K562 (cell line): ENCODE results near the gene TFF2. TPM values are rescaled to one million over a fixed set of nuclear protein-coding genes. Genes with fewer than 3 reads are reported as not detected.

Experiments
- ATAC-seq: fragments of 200-7000 bp; cut with Tn5 transposase; 3 replicates; pipeline ENCODE4 v1.9.1; 2020; ENCODE audit warnings: moderate library complexity
- BruUV-seq: library from RNA; stranded (reverse); fragments of 400-500 nt; replicated peaks from 2 replicates; lab custom pipeline; 2021; lab: Mats Ljungman, UMichigan
- CTCF ChIA-PET: fragments of 300-600 bp; formaldehyde crosslinking; extraction: SDS; loops from one replicate; lab custom pipeline; 2021; ENCODE audit warnings: low intra/inter-chr PET ratio; lab: Yijun Ruan, JAX
- POLR2A ChIA-PET: fragments of 300-600, 350-650 bp; sonication (Branson Sonifier 250); formaldehyde crosslinking; extraction: SDS; loops from one replicate; lab custom pipeline; 2021; ENCODE audit warnings: antibody characterized with exemption, inconsistent platforms; lab: Yijun Ruan, JAX
- DNase-seq, 4 experiments: peaks; one replicate each; pipeline versions ENCODE4 v3.0.0 to v3.0.0-alpha.2; 2011 to 2018; ENCODE audit warnings: low spot score in 3 of 4, mixed read lengths in 3 of 4; ENCODE audit errors: extremely low read depth in 1 of 4
- FAIRE-seq: peaks from 2 replicates; lab custom pipeline; 2011; peaks lifted over from hg19 to GRCh38; lab: Jason Lieb, UNC
- H2AFZ ChIP-seq: 2 replicates; pipeline ENCODE4 v1.6.0; 2011; ENCODE audit warnings: low read depth, low read length, control low read depth, inconsistent platforms
- H3K27ac ChIP-seq: fragments of 200-600 bp; 3 replicates; pipeline ENCODE4 v1.8.0; 2011; ENCODE audit warnings: low read depth, mild to moderate bottlenecking, control low read depth, inconsistent platforms, low read length, moderate library complexity, mixed read lengths; ENCODE audit errors: extremely low read depth
- H3K27me3 ChIP-seq, 2 experiments: fragments of 300-600 bp in 1 of 2; 2 replicates in 1 of 2; 3 replicates in 1 of 2; pipeline versions ENCODE4 v1.6.0 to v1.8.0; 2011; ENCODE audit warnings: inconsistent platforms in 2 of 2, low read length in 2 of 2, mild to moderate bottlenecking in 1 of 2, mixed read lengths in 1 of 2, moderate library complexity in 1 of 2; ENCODE audit not compliant: control insufficient read depth in 2 of 2, insufficient read depth in 2 of 2
- H3K36me3 ChIP-seq: fragments of 300-600 bp; 3 replicates; pipeline ENCODE4 v1.8.0; 2011; ENCODE audit warnings: mild to moderate bottlenecking, low read length, inconsistent platforms; ENCODE audit not compliant: control insufficient read depth, insufficient read depth
- H3K4me1 ChIP-seq, 2 experiments: fragments of 200-600 bp in 1 of 2; replicated peaks in 1 of 2; 2 replicates in 1 of 2; 3 replicates in 1 of 2; pipeline versions ENCODE4 v1.5.1 to v1.8.0; 2011; ENCODE audit warnings: inconsistent platforms in 2 of 2, low read length in 2 of 2, mild to moderate bottlenecking in 1 of 2, mixed read lengths in 1 of 2, moderate library complexity in 1 of 2; ENCODE audit not compliant: control insufficient read depth in 2 of 2, insufficient read depth in 2 of 2
- H3K4me2 ChIP-seq: 2 replicates; pipeline ENCODE4 v1.6.1; 2011; ENCODE audit warnings: low read length, control low read depth, inconsistent platforms, mixed read lengths; ENCODE audit not compliant: insufficient read depth
- H3K4me3 ChIP-seq: fragments of 200-600 bp; sonication (generic), shearing (Covaris generic); 2 replicates; pipeline ENCODE4 v1.5.1; 2016; ENCODE audit warnings: control low read depth, inconsistent platforms
- H3K79me2 ChIP-seq: fragments of 200-600 bp; 3 replicates; pipeline ENCODE4 v1.8.0; 2011; ENCODE audit warnings: low read length, inconsistent platforms; ENCODE audit not compliant: control insufficient read depth, insufficient read depth
- H3K9ac ChIP-seq, 2 experiments: 2 replicates each; pipeline versions ENCODE4 v1.6.0 to v1.6.1; 2011; ENCODE audit warnings: low read depth in 2 of 2, low read length in 2 of 2, control low read depth in 1 of 2, inconsistent platforms in 1 of 2, mild to moderate bottlenecking in 1 of 2, mixed read lengths in 1 of 2; ENCODE audit not compliant: insufficient read depth in 1 of 2
- H3K9me1 ChIP-seq: one replicate; pipeline ENCODE4 v1.6.0; 2011; ENCODE audit warnings: inconsistent platforms, mild to moderate bottlenecking, low read length, moderate library complexity; ENCODE audit not compliant: control insufficient read depth, insufficient read depth
- H3K9me3 ChIP-seq: replicated peaks from 2 replicates; pipeline ENCODE4 v1.5.1; 2011; ENCODE audit warnings: low read depth, low read length, inconsistent platforms; ENCODE audit not compliant: control insufficient read depth, insufficient read depth
- H4K20me1 ChIP-seq: replicated peaks from 2 replicates; pipeline ENCODE4 v1.6.1; 2011; ENCODE audit warnings: low read length, inconsistent platforms, mixed read lengths; ENCODE audit not compliant: control insufficient read depth, insufficient read depth
- RBM14 ChIP-seq: fragments of 200-400 bp; formaldehyde crosslinking; IDR thresholded peaks from 2 replicates; pipeline ENCODE4 v1.6.1; 2018; ENCODE audit warnings: low read depth, mild to moderate bottlenecking, low read length, moderate library complexity, borderline replicate concordance; ENCODE audit not compliant: insufficient read depth
- SMAD4 ChIP-seq: fragments of 250-450 bp; sonication (Bioruptor Pico); conservative IDR thresholded peaks from 2 replicates; pipeline ENCODE4 v1.8.0; 2021; ENCODE audit warnings: inconsistent platforms, mild to moderate bottlenecking, moderate library complexity
- XRCC5 ChIP-seq: fragments of 200-400 bp; formaldehyde crosslinking; IDR thresholded peaks from 2 replicates; pipeline ENCODE4 v1.6.1; 2017; ENCODE audit warnings: low read depth, mild to moderate bottlenecking, low read length
- ZNF143 ChIP-seq: sonication (generic); formaldehyde crosslinking; IDR thresholded peaks from 2 replicates; pipeline ENCODE4 v1.9.0; 2022; ENCODE audit warnings: mild to moderate bottlenecking, missing genetic modification reagents
- ZNF41 ChIP-seq: fragments of 250-450 bp; sonication (Bioruptor Pico); conservative IDR thresholded peaks from 2 replicates; pipeline ENCODE4 v1.4.0; 2020; ENCODE audit warnings: mild to moderate bottlenecking
- ZNF695 ChIP-seq: fragments of 450-650 bp; formaldehyde crosslinking; IDR thresholded peaks from 2 replicates; pipeline ENCODE4 v1.4.0; 2020; ENCODE audit warnings: mild to moderate bottlenecking, moderate library complexity
- WGBS: fragments of 100-300 bp; shearing (Covaris generic); methylation state at CpG from one replicate; pipeline ENCODE4 v1.1.6; 2016; ENCODE audit warnings: low coverage, mixed read lengths; ENCODE audit not compliant: insufficient coverage; ENCODE audit errors: missing lambda C conversion rate; 5-methylcytosine and 5-hydroxymethylcytosine counted together
- in situ Hi-C: fragments of 300-500 bp; cut with MboI; formaldehyde crosslinking; loops from 4 replicates; pipeline ENCODE4 v1.15.0; 2018; ENCODE audit warnings: inconsistent platforms, mixed read lengths
- intact Hi-C: fragments of 100-400 bp; cut with micrococcal nuclease; formaldehyde crosslinking; loops from 2 replicates; pipeline ENCODE4 v1.14.2; 2022
- polyA plus RNA-seq, 8 experiments: library from polyadenylated mRNA; depleted of rRNA in 4 of 8; stranded (reverse) in 5 of 8; unstranded in 3 of 8; fragments of >200 nt; fragmentation: Nextera tagmentation in 2 of 8; fragmentation: Illumina TruSeq in 1 of 8; extraction: Ambion mirVana in 2 of 8; extraction: Trizol in 1 of 8; gene quantifications; 2 replicates each; pipeline versions ENCODE4 v1.2.1 to v1.2.3, GENCODE V29; 2011 to 2014; ENCODE audit warnings: inconsistent platforms in 1 of 8, missing spikeins in 1 of 8
- total RNA-seq, 7 experiments: library from RNA; depleted of rRNA in 6 of 7; stranded (reverse); fragments of >200 nt in 6 of 7; fragmentation: Illumina TruSeq in 2 of 7; extraction: Trizol in 2 of 7; gene quantifications; 2 replicates each; pipeline versions ENCODE4 v1.2.1 to v1.2.3, GENCODE V29; 2011 to 2021; ENCODE audit warnings: low replicate concordance in 1 of 7
- TF ChIP-seq, protein P1 (sequence below): sonication (generic); formaldehyde crosslinking; IDR thresholded peaks from 2 replicates; pipeline ENCODE4 v1.8.1; 2023; ENCODE audit warnings: mild to moderate bottlenecking, missing genetic modification reagents
- TF ChIP-seq, protein P2 (sequence below), 3 experiments: IDR thresholded peaks in 2 of 3; conservative IDR thresholded peaks in 1 of 3; 2 replicates each; pipeline ENCODE4 v1.5.1; 2011 to 2012; ENCODE audit warnings: low read length in 3 of 3, mild to moderate bottlenecking in 3 of 3, control low read depth in 2 of 3, improper control_type of control experiment in 1 of 3, inconsistent platforms in 1 of 3, low read depth in 1 of 3, mixed read lengths in 1 of 3, moderate library complexity in 1 of 3; ENCODE audit not compliant: insufficient read depth in 2 of 3

TFF2 gene
- total and polyA plus RNA-seq, 9 of the 15 experiments (the other 6 are each of a cell fraction or from before 2014, with no cell fraction given) = not detected

DNA sequence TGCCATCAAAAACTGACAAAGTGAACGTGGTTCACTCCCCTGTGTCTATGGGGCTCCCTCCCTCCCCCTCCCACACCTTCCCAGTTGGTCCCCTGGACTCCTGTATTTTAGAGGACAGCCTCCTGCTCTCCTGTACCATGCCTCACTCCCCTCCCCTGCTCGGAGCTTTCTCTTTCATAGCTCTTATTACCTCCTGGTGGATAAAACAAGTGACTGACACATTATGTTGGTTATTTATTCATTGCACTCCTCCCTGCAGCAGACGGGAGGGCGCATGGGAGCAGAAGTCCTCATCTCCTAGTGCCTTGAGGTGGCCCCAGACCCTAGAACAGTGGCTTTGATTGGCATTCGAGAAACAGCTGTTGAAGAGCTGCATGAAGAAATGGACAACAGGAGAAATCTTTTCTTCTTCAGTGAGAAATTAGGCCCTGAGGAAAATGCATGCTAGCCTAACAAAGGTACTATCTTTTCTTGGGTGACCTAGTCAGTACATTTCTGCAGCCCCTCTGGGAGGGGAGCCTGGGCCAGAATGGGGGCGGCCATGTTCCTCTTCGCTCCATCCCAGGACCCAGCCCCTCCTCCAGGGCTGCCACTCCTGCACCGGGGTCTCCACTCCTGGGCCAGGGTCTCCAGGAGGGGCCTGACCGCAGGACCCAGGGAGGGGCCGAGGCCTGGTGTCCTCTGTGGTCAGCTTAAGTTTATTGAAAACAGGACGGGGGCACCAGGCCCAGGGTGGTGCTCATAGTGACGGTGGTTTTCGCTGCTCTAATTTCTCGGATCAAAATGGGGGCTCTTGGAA, 16.8 kb upstream of the TFF2 start:
- DNase-seq = no peak
- Histone ChIP-seq H3K9me1 (no peaks in the 10 kb centered on the region), H2AFZ (no peak overlapping the region), H3K9me3 (no peaks in the 10 kb centered on the region), H4K20me1 (0 out of 2 replicates have a peak, but pooled peaks cover 5% of the 10 kb centered on the region), H3K4me3 (no peak overlapping the region), H3K79me2 (no peaks in the 10 kb centered on the region), H3K36me3 (no peaks in the 10 kb centered on the region), H3K4me1 (peaks cover 10 to 24% of the 10 kb centered on the region in 2 experiments; a peak in 3 of 5 replicates), H3K4me2 (no peak overlapping the region), H3K27me3 (peaks cover 24 to 50% of the 10 kb centered on the region in 2 experiments), H3K9ac (no peak overlapping the region), H3K27ac (no peak overlapping the region)
- FAIRE-seq = no peak
- CTCF ChIA-PET = interaction anchor here (0.7 kb wide), 1 partner anchor 29 kb away, joined by 4 read pairs; no protein-coding TSS in a partner anchor
- 48% methylated on average over 14 of the region's 14 CpGs for WGBS
- no TSS peak for BruUV-seq
- TF ChIP-seq ZNF695 (CRISPR knock-in tag) (no peak), ZNF143 (CRISPR knock-in tag) (no peak), SMAD4 (no peak), RBM14 (no peak), XRCC5 (no peak), ZNF41 (no peak)
- TF ChIP-seq, protein P1, sequence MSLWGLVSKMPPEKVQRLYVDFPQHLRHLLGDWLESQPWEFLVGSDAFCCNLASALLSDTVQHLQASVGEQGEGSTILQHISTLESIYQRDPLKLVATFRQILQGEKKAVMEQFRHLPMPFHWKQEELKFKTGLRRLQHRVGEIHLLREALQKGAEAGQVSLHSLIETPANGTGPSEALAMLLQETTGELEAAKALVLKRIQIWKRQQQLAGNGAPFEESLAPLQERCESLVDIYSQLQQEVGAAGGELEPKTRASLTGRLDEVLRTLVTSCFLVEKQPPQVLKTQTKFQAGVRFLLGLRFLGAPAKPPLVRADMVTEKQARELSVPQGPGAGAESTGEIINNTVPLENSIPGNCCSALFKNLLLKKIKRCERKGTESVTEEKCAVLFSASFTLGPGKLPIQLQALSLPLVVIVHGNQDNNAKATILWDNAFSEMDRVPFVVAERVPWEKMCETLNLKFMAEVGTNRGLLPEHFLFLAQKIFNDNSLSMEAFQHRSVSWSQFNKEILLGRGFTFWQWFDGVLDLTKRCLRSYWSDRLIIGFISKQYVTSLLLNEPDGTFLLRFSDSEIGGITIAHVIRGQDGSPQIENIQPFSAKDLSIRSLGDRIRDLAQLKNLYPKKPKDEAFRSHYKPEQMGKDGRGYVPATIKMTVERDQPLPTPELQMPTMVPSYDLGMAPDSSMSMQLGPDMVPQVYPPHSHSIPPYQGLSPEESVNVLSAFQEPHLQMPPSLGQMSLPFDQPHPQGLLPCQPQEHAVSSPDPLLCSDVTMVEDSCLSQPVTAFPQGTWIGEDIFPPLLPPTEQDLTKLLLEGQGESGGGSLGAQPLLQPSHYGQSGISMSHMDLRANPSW (CRISPR knock-in tag) = no peak
- TF ChIP-seq, protein P2, sequence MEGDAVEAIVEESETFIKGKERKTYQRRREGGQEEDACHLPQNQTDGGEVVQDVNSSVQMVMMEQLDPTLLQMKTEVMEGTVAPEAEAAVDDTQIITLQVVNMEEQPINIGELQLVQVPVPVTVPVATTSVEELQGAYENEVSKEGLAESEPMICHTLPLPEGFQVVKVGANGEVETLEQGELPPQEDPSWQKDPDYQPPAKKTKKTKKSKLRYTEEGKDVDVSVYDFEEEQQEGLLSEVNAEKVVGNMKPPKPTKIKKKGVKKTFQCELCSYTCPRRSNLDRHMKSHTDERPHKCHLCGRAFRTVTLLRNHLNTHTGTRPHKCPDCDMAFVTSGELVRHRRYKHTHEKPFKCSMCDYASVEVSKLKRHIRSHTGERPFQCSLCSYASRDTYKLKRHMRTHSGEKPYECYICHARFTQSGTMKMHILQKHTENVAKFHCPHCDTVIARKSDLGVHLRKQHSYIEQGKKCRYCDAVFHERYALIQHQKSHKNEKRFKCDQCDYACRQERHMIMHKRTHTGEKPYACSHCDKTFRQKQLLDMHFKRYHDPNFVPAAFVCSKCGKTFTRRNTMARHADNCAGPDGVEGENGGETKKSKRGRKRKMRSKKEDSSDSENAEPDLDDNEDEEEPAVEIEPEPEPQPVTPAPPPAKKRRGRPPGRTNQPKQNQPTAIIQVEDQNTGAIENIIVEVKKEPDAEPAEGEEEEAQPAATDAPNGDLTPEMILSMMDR (IDR thresholded peaks at IDR 0.05 in 2 of 3, conservative IDR thresholded peaks at IDR 0.05 in 1 of 3; ENCODE audit: insufficient read depth in 2 of 3, low read depth in 1 of 3, low read length in 3 of 3) = peak in 1 of 3 experiments; percentile 17; a peak in 1 of 6 replicates
- in situ Hi-C loops (no loop called here), intact Hi-C loops (loop anchor here (10.0 kb wide), 1 partner anchor 167 kb away; no protein-coding TSS in a partner anchor)
- ATAC-seq = 0 out of 3 replicates have a peak, but pooled peaks have one; percentile 16
- POLR2A ChIA-PET = interaction anchor here (0.6 to 0.7 kb wide), 3 partner anchors 28 to 177 kb away, joined by 3 to 4 read pairs (median 3); no protein-coding TSS in a partner anchor
